AG09319 (cell line): ENCODE results near the gene C16orf95.

Experiments used
- DNase-seq: peaks from one replicate; pipeline ENCODE4 v3.0.0-alpha.2; 2010; ENCODE audit warnings: low read depth; ENCODE audit errors: extremely low read depth
- TF ChIP-seq, protein P1 (sequence below): IDR thresholded peaks from 2 replicates; pipeline ENCODE4 v1.5.1; 2011; ENCODE audit warnings: low read depth, mild to moderate bottlenecking, inconsistent platforms, low read length, moderate library complexity

C16orf95 gene

DNA sequence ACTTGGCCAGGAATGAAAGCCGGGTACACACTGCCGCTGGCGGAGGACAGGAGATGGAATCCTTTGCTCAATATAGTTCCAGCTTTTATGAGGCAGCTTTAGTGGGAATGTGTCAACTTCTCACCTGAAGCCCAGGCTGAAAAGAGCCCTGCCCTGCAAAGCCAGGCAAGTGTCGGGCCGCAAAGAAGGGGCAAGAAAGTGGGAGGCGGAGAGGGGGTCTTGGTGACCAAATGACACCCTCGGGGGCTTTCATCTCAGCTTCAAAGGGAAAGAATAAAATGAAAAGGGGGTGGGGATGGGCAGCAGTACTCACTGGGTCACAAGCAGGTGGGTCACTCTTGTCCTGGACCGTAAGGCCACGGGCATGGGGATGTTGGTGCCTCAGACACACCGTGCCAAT is 62.9 kb downstream of the C16orf95 start:
- DNase-seq: no peak
- TF ChIP-seq, protein P1, sequence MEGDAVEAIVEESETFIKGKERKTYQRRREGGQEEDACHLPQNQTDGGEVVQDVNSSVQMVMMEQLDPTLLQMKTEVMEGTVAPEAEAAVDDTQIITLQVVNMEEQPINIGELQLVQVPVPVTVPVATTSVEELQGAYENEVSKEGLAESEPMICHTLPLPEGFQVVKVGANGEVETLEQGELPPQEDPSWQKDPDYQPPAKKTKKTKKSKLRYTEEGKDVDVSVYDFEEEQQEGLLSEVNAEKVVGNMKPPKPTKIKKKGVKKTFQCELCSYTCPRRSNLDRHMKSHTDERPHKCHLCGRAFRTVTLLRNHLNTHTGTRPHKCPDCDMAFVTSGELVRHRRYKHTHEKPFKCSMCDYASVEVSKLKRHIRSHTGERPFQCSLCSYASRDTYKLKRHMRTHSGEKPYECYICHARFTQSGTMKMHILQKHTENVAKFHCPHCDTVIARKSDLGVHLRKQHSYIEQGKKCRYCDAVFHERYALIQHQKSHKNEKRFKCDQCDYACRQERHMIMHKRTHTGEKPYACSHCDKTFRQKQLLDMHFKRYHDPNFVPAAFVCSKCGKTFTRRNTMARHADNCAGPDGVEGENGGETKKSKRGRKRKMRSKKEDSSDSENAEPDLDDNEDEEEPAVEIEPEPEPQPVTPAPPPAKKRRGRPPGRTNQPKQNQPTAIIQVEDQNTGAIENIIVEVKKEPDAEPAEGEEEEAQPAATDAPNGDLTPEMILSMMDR: no peak

DNA sequence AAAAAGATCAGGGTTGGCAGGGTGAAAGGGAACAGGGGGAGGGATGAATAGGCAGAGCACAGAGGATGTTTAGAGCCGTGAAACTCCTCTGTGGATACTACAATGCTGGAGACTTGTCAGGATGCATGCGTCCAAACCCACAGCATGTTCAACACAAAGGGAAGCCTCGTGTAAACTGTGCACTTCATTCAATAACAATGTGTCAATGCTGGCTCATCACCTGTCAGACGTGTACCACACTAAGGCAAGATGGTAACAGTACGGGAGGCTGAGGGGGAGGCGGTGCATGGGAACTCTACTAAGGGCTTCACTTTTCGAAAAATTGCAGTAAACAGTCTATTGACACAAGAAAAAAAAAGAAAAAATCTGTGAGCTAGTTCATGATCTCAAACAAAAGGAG is 63.7 kb downstream of the C16orf95 start:
- TF ChIP-seq, protein P1: no peak
- DNase-seq: no peak
